WTC11 (cell line): Measurements from ENCODE around the gene CTLA4. TPM values are rescaled to one million over a fixed set of nuclear protein-coding genes. Genes with fewer than 3 reads are reported as not detected.

Source experiments
- ATAC-seq: fragments of 200-7000 bp; cut with Tn5 transposase; 2 replicates; pipeline ENCODE4 v1.10.0; 2021; ENCODE audit warnings: mild to moderate bottlenecking, moderate library complexity
- CTCF ChIA-PET: fragments of 300-600 bp; sonication (Branson Sonifier 250); formaldehyde crosslinking; loops from one replicate; lab custom pipeline; 2021; ENCODE audit warnings: antibody characterized with exemption; lab: Charles Lee
- POLR2A ChIA-PET: fragments of 350-600 bp; sonication (Branson Sonifier 250); formaldehyde crosslinking; loops from one replicate; lab custom pipeline; 2021; ENCODE audit warnings: antibody characterized with exemption; lab: Charles Lee
- DNase-seq: peaks from one replicate; pipeline ENCODE4 v3.0.0; 2021; ENCODE audit warnings: low spot score
- H3K27ac Mint-ChIP-seq: 2 replicates; pipeline ENCODE4 v1.8.0; 2021; ENCODE audit warnings: mixed read lengths
- H3K27me3 Mint-ChIP-seq: 2 replicates; pipeline ENCODE4 v1.8.0; 2021; ENCODE audit warnings: low read depth, mild to moderate bottlenecking, moderate library complexity, mixed read lengths
- H3K36me3 Mint-ChIP-seq: 2 replicates; pipeline ENCODE4 v1.8.0; 2021; ENCODE audit warnings: mixed read lengths
- H3K4me1 Mint-ChIP-seq: 2 replicates; pipeline ENCODE4 v1.8.0; 2022; ENCODE audit warnings: mixed read lengths
- H3K4me3 Mint-ChIP-seq: 2 replicates; pipeline ENCODE4 v1.8.0; 2021; ENCODE audit warnings: mild to moderate bottlenecking, moderate library complexity, mixed read lengths
- H3K9me3 Mint-ChIP-seq: 2 replicates; pipeline ENCODE4 v1.8.0; 2021; ENCODE audit warnings: mixed read lengths
- FOXK1 ChIP-seq: sonication (generic); formaldehyde crosslinking; IDR thresholded peaks from 2 replicates; pipeline ENCODE4 v1.8.0; 2022; ENCODE audit warnings: mild to moderate bottlenecking, moderate library complexity, missing genetic modification reagents
- FOXP1 ChIP-seq: sonication (generic); formaldehyde crosslinking; IDR thresholded peaks from 2 replicates; pipeline ENCODE4 v1.8.0; 2022; ENCODE audit warnings: missing genetic modification reagents, mild to moderate bottlenecking, moderate library complexity, borderline replicate concordance
- GABPB1 ChIP-seq: sonication (generic); formaldehyde crosslinking; IDR thresholded peaks from 2 replicates; pipeline ENCODE4 v1.8.1; 2023; ENCODE audit warnings: mild to moderate bottlenecking, missing genetic modification reagents
- HMGA2 ChIP-seq: fragments of 250-450 bp; sonication (Bioruptor Pico); IDR thresholded peaks from 2 replicates; pipeline ENCODE4 v1.4.0; 2021; ENCODE audit warnings: mild to moderate bottlenecking, moderate library complexity
- MYBL2 ChIP-seq: sonication (generic); formaldehyde crosslinking; IDR thresholded peaks from 2 replicates; pipeline ENCODE4 v1.8.1; 2023; ENCODE audit warnings: mild to moderate bottlenecking, moderate library complexity, missing genetic modification reagents
- NFYB ChIP-seq: sonication (generic); formaldehyde crosslinking; conservative IDR thresholded peaks from 2 replicates; pipeline ENCODE4 v1.8.0; 2022; ENCODE audit warnings: low read depth, missing genetic modification reagents
- NR2C2 ChIP-seq: sonication (generic); formaldehyde crosslinking; IDR thresholded peaks from 2 replicates; pipeline ENCODE4 v1.8.0; 2022; ENCODE audit warnings: mild to moderate bottlenecking, missing genetic modification reagents
- OVOL2 ChIP-seq: fragments of 250-450 bp; sonication (Bioruptor Pico); IDR thresholded peaks from 2 replicates; pipeline ENCODE4 v1.9.0; 2021; ENCODE audit warnings: mild to moderate bottlenecking, borderline replicate concordance
- PREB ChIP-seq: sonication (generic); formaldehyde crosslinking; IDR thresholded peaks from 2 replicates; pipeline ENCODE4 v1.8.1; 2022; ENCODE audit warnings: mild to moderate bottlenecking, missing genetic modification reagents, moderate library complexity, borderline replicate concordance
- SOX15 ChIP-seq: fragments of 250-450 bp; sonication (Bioruptor Pico); IDR thresholded peaks from 2 replicates; pipeline ENCODE4 v1.9.0; 2021; ENCODE audit warnings: mild to moderate bottlenecking
- TEAD1 ChIP-seq: sonication (generic); formaldehyde crosslinking; IDR thresholded peaks from 2 replicates; pipeline ENCODE4 v1.8.0; 2022; ENCODE audit warnings: mild to moderate bottlenecking, missing genetic modification reagents
- TP53 ChIP-seq: sonication (generic); formaldehyde crosslinking; IDR thresholded peaks from 2 replicates; pipeline ENCODE4 v1.8.1; 2023; ENCODE audit warnings: mild to moderate bottlenecking, missing genetic modification reagents
- ZNF121 ChIP-seq: sonication (generic); formaldehyde crosslinking; IDR thresholded peaks from 2 replicates; pipeline ENCODE4 v1.8.0; 2023; ENCODE audit warnings: missing genetic modification reagents
- ZNF219 ChIP-seq: sonication (generic); formaldehyde crosslinking; IDR thresholded peaks from 2 replicates; pipeline ENCODE4 v1.8.0; 2023; ENCODE audit warnings: missing genetic modification reagents, mild to moderate bottlenecking, borderline replicate concordance
- ZNF263 ChIP-seq: sonication (generic); formaldehyde crosslinking; IDR thresholded peaks from 2 replicates; pipeline ENCODE4 v1.8.1; 2022; ENCODE audit warnings: low read depth, mild to moderate bottlenecking, moderate library complexity, missing genetic modification reagents
- ZNF423 ChIP-seq: fragments of 250-450 bp; sonication (Bioruptor Pico); IDR thresholded peaks from 2 replicates; pipeline ENCODE4 v2.1.2; 2022; ENCODE audit warnings: mild to moderate bottlenecking, moderate library complexity
- ZNF425 ChIP-seq: fragments of 250-450 bp; sonication (Bioruptor Pico); conservative IDR thresholded peaks from 2 replicates; pipeline ENCODE4 v1.9.0; 2021; ENCODE audit warnings: mild to moderate bottlenecking
- total RNA-seq: library from RNA; stranded (reverse); gene quantifications from 3 replicates; pipeline ENCODE4 v1.2.3, GENCODE V29; 2021
- TF ChIP-seq, protein P1 (sequence below): sonication (generic); formaldehyde crosslinking; IDR thresholded peaks from 2 replicates; pipeline ENCODE4 v1.8.1; 2022; ENCODE audit warnings: mild to moderate bottlenecking, moderate library complexity, missing genetic modification reagents
- TF ChIP-seq, protein P2 (sequence below): sonication (generic); formaldehyde crosslinking; IDR thresholded peaks from 2 replicates; pipeline ENCODE4 v1.8.0; 2022; ENCODE audit warnings: mild to moderate bottlenecking, missing genetic modification reagents
- TF ChIP-seq, protein P3 (sequence below): fragments of 250-450 bp; sonication (Bioruptor Pico); IDR thresholded peaks from 2 replicates; pipeline ENCODE4 v1.9.0; 2021; ENCODE audit warnings: mild to moderate bottlenecking
- TF ChIP-seq, protein P4 (sequence below): sonication (generic); formaldehyde crosslinking; conservative IDR thresholded peaks from 2 replicates; pipeline ENCODE4 v1.8.1; 2022; ENCODE audit warnings: mild to moderate bottlenecking, missing genetic modification reagents

Gene CTLA4
- total RNA-seq, 1 experiment from 2014 or later = 0.31 TPM

GRCh38 chr2:203852760-203853159 lies 14.8 kb upstream of the CTLA4 start:
- H3K36me3 Mint-ChIP-seq = no peaks in the 10 kb centered on the region
- POLR2A ChIA-PET = no interaction called here
- no peak for DNase-seq

DNA sequence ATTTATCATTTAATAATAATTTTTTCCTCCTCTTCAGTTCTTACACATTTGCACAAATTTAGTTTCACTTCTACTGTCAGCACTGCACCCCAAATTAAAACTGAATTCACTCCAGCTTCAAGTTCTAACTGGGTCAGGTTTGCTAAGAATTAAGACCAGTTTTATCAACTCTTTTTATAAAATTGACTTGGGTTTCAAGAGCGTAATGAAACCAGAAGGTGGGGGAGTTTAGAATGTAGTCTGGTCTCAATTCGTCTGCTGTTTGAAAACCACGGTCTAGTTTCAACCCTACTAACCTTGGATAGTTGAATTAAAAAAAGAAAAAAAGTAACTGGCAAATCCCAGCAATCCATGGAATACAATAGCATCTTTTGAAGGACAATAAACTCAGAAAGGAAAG lies 14.3 kb upstream of the CTLA4 start:
- DNase-seq = no peak
- TF ChIP-seq OVOL2 (CRISPR knock-in tag) = no peak
- TF ChIP-seq TEAD1 = no peak
- no peaks in the 10 kb centered on the region for H3K9me3 Mint-ChIP-seq
- no peaks in the 10 kb centered on the region; the same call in 1 of the 2 replicates for H3K27me3 Mint-ChIP-seq
- no peaks in the 10 kb centered on the region for H3K36me3 Mint-ChIP-seq
- no peak for ATAC-seq
- no peak overlapping the region for H3K4me3 Mint-ChIP-seq
- no peaks in the 10 kb centered on the region for H3K4me1 Mint-ChIP-seq
- ChIA-PET CTCF (no interaction called here), POLR2A (no interaction called here)
- H3K27ac Mint-ChIP-seq = no peak overlapping the region

More at GRCh38 chr2:203852760-203853159, 14.8 kb upstream of the CTLA4 start:
- TF ChIP-seq NFYB = no peak
- TF ChIP-seq TEAD1 = no peak
- no peak for TF ChIP-seq ZNF219 (CRISPR knock-in tag)
- TF ChIP-seq SOX15 = no peak
- TF ChIP-seq, protein P1, sequence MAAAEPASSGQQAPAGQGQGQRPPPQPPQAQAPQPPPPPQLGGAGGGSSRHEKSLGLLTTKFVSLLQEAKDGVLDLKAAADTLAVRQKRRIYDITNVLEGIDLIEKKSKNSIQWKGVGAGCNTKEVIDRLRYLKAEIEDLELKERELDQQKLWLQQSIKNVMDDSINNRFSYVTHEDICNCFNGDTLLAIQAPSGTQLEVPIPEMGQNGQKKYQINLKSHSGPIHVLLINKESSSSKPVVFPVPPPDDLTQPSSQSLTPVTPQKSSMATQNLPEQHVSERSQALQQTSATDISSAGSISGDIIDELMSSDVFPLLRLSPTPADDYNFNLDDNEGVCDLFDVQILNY = no peak
- no peak for TF ChIP-seq ZNF423 (CRISPR knock-in tag)
- no peak for TF ChIP-seq PREB (CRISPR knock-in tag)
- TF ChIP-seq ZNF121 (CRISPR knock-in tag) = no peak
- ATAC-seq = no peak
- CTCF ChIA-PET = no interaction called here
- Mint-ChIP-seq H3K9me3 (no peaks in the 10 kb centered on the region), H3K4me3 (no peak overlapping the region), H3K27me3 (peaks cover under 1% of the 10 kb centered on the region; the same call in 1 of the 2 replicates), H3K27ac (no peak overlapping the region), H3K4me1 (no peaks in the 10 kb centered on the region)

DNA sequence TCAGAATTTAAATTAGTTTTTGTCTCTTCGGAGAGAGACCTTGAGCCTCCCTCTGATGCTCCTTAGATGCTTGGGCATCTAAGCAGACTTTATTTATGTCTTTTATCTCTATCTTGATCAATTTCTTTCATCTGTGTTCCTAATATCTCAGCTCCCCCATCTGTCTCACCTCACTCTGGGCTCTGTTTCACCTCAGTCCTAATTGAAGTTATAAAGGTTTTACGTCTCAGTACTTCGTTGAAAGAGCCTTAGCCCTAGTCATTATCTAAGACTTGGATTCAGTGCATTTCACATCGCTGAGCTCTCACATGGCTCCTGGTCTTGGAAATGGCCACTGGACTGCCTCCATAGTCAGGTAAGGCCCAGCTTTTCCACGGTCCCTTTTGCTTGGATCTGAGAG lies 13.8 kb upstream of the CTLA4 start:
- TF ChIP-seq ZNF425 (CRISPR knock-in tag) (no peak), FOXP1 (CRISPR knock-in tag) (no peak), ZNF121 (CRISPR knock-in tag) (no peak), ZNF263 (CRISPR knock-in tag) (no peak), MYBL2 (CRISPR knock-in tag) (no peak), GABPB1 (CRISPR knock-in tag) (no peak), OVOL2 (CRISPR knock-in tag) (no peak), HMGA2 (no peak), TP53 (no peak), NR2C2 (CRISPR knock-in tag) (no peak), FOXK1 (CRISPR knock-in tag) (no peak)
- TF ChIP-seq, protein P2, sequence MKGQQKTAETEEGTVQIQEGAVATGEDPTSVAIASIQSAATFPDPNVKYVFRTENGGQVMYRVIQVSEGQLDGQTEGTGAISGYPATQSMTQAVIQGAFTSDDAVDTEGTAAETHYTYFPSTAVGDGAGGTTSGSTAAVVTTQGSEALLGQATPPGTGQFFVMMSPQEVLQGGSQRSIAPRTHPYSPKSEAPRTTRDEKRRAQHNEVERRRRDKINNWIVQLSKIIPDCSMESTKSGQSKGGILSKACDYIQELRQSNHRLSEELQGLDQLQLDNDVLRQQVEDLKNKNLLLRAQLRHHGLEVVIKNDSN (CRISPR knock-in tag) = no peak
- TF ChIP-seq, protein P3, sequence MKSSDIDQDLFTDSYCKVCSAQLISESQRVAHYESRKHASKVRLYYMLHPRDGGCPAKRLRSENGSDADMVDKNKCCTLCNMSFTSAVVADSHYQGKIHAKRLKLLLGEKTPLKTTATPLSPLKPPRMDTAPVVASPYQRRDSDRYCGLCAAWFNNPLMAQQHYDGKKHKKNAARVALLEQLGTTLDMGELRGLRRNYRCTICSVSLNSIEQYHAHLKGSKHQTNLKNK (CRISPR knock-in tag) = no peak
- TF ChIP-seq, protein P4, sequence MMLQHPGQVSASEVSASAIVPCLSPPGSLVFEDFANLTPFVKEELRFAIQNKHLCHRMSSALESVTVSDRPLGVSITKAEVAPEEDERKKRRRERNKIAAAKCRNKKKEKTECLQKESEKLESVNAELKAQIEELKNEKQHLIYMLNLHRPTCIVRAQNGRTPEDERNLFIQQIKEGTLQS (CRISPR knock-in tag) = no peak
- Mint-ChIP-seq H3K27ac (no peak overlapping the region), H3K4me3 (no peak overlapping the region), H3K9me3 (no peaks in the 10 kb centered on the region), H3K36me3 (no peaks in the 10 kb centered on the region), H3K4me1 (no peaks in the 10 kb centered on the region), H3K27me3 (no peaks in the 10 kb centered on the region; the same call in 1 of the 2 replicates)
- ChIA-PET POLR2A (no interaction called here), CTCF (no interaction called here)
- ATAC-seq (no peak), DNase-seq (no peak)
